Right lobe of liver (tissue), 4 donors: ENCODE results near the gene ADARB1.

Experiments used
- CTCF ChIP-seq, 4 donors: fragments of 200-600 bp in 3 of 4; fragments of 450-650 bp in 1 of 4; IDR thresholded peaks; one replicate each; pipeline versions ENCODE4 v1.5.1 to v1.8.0; 2016 to 2022; ENCODE audit warnings: antibody characterized with exemption in 4 of 4, mild to moderate bottlenecking in 2 of 4
- POLR2A ChIP-seq: fragments of 450-650 bp; IDR thresholded peaks from one replicate; pipeline ENCODE4 v1.6.1; 2017; ENCODE audit warnings: antibody characterized with exemption, mild to moderate bottlenecking
- donor health status: DM: no; HTN: no; CAD: no.
- donor health status: DM: no; HTN: no; CAD: no.
- donor health status: DM: no; HTN: yes; CAD: no.

GRCh38 chr21:45056917-45057560 lies 17.3 kb upstream of the ADARB1 start:
- TF ChIP-seq CTCF (IDR thresholded peaks at IDR 0.05) = no peak
- TF ChIP-seq POLR2A = no peak
